GM19468 (cell line): ENCODE data around the gene MCTP1.
"Not testable (repeated sequence)": the region's sequence is repeated elsewhere in the genome, so short reads cannot be mapped to it uniquely, and the experiment has no call there.

Experiments used
- ATAC-seq: cut with Tn5 transposase; IDR thresholded peaks from one replicate; pipeline ENCODE4 v1.9.1; 2021; ENCODE audit warnings: mild to moderate bottlenecking, moderate library complexity, moderate number of reproducible peaks; ENCODE audit not compliant: unreplicated experiment; ENCODE audit errors: extremely low read depth

MCTP1 gene

DNA sequence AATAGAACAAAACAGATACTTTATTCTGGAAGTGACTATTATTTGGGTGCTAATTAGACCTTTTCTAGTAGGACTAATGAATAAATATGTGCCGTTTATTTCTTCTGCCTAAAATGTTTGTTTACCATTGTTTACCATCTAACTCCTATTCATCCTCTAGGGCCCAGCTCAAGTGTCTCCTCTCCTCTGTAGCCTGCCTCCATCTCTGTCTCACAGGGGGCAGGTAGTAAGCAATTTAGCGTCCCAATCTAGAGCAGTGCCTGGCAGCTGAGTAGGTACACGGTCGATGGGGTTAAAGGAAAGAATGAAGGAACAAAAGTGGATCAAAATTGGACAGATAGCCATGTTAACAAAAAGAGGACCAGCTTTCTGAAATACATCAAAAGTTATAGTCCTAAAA lies 435.6 kb downstream of the MCTP1 start:
- no peak for ATAC-seq

DNA sequence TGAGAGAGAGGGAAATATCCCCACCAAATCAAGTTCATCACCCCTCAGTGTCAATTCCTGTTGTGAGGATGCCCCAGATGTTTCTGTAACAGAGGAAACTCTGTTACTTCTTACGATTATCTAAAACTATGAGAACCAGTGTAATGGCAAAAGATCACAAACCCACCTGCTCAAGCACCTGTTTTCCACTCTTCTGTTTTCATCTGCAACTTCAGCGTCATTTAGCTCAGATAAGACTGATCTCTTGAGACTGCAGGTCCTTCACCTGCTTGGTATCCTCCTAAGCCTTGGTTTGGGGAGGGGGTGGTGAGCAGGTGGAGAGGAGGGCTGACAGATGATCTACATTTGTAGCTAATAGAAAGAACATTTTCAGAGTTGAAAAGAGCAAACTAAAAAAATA lies 437.2 kb downstream of the MCTP1 start:
- no peak for ATAC-seq

DNA sequence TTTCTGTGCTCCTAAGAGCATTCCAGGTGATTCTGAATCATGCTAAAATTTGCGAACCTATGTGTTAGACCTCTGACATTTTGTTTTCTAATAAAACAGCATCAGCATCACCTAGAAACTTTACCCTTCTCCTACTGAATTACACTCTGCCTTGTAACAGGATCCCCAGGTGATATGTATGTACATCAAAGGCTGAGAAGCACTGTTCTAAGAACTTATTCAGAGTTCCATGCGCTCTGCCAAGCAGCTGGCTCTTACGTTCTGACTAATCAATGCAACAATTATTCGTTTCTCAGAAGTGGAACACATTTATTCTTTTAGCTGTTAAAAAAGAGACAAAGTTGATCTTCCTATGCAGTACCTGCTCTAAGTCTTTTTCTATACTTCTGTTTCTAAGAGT lies 437.9 kb downstream of the MCTP1 start:
- ATAC-seq, result no peak

DNA sequence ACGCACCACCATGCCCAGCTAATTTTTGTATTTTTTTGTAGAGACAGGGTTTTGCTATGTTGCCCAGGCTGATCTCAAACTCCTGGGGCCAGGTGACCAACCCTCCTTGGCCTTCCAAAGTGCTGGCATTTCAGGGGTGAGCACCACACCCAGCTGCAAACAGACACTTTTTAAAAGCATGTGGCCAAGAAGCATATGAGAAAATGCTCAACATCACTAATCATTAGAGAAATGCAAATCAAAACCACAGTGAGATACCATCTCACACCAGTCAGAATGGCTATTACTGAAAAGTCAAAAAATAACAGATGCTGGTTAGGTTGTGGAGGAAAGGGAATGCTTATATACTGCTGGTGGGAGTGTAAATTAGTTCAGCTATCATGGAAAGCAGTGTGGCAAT lies 439.2 kb downstream of the MCTP1 start:
- peak; percentile 34 for ATAC-seq

DNA sequence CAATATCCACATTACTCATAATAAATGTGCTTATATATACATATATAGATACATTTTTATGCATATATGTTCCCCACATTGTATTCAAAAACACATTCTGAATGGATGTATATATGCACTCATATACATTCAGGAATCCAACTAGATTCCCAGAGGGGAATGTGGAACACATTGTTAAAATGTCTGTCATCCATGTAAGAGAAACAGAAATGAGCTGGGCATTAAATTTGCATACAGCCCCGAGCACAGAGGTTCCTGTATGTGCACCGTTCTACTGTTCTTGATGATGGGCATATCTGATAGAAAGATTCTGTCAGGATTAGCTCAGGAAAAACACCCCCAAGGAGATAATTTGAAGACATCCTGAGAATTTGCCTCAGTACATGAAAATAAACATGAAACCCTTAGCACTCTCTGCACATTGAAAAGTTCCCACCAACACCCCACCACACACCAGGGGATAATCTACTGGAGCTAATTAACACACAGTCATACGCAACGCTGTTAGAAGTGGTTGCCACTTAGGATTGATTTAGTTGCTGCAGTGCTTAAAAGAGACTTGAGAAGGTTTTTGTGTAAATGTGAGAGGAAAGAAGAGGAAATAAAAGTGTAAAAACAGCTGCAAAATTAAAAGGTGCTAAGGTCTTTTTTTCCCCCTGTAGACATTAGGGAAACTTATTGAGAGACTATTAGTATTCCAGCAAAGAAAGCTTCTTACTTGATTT lies 443.1 kb downstream of the MCTP1 start:
- ATAC-seq, result no peak

DNA sequence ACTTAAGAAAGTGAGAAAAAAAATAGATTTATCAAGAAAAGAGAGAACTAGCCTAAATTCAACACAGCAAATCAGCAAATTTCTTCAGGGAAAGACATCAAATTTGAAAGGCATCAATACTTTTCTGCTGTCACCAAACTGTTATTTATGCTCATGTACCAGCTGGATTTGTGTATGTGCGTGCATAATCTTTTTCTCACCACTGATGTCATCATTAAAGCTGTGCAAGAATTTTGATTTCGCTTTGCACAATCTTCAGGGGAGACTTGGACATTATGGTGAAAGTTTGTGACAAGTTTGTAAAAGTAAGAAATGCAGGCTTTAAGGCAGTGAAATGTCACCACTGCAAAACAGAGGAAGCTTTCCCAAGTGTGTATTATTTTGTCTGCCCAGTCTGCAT lies 451.0 kb downstream of the MCTP1 start:
- no peak for ATAC-seq

DNA sequence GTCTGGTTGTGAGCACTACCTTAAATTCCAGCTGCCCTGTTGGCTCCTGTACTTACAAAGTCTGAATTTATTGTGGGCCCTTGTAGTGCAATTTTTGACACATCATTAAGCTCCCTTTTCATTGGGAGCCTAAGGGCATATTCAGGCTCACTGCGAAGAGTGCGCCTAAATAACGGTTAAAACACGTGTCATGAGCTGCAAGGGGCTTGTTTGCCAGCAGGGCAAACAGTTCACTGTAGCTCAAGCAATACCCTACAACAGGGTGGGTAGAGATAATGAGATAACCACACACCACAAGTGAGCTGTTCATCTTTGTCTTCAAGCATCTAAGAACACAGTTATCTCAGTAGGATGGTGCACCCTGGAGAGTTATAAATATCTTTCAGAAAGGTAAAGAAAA lies 452.2 kb downstream of the MCTP1 start:
- ATAC-seq, result no peak

DNA sequence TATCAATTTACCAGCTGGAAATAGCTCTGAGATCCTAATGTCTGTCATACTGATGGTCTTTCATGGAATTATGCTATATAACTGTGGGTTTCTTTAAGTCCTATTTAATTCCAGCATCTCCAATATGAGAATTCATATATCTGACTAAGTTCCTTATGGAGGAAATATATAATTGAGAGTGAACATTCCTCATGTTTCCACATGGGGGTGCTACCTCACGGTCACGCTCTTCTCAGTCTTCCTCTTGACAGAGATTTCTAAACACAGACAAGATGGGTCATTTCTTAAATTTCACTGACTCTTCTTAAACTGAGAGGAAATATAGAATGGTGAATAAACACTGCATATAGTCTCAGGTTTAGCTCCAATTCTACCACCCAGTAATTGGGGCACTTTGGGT lies 454.4 kb downstream of the MCTP1 start:
- ATAC-seq, result no peak

DNA sequence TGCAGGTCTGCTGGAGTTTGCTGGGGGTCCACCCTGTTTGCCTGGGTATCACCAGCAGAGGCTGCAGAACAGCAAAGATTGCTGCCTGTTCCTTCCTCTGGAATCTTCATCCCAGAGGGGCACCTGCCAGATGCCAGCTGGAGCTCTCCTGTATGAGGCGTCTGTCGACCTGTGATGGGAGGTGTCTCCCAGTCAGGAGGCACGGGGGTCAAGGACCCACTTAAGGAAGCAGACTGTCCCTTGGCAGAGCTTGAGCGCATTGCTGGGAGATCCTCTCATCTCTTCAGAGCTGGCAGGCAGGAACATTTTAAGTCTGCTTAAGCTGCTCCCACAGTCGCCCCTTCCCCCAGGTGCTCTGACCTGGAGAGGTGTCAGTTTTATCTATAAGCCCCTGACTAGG lies 456.7 kb downstream of the MCTP1 start:
- ATAC-seq, result not testable (repeated sequence)

DNA sequence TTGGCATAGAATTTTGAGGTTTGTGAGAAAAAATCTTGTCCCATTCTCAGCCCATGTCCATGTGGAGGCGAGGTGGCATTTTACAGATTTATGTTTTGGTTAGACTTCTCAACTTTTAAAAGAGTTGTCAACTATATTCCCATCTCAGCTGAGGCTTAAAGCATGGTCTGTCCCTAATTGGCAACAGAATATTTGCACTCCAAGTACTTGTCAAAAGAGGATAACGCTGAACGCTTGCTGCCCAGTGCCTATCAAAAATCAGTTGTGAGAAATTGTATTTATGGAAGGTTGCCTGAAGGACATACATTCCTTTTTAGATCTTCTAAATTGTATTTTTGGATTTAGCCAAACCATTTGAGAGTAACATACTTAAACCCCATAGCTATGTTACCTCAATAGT lies 464.4 kb downstream of the MCTP1 start:
- no peak for ATAC-seq

DNA sequence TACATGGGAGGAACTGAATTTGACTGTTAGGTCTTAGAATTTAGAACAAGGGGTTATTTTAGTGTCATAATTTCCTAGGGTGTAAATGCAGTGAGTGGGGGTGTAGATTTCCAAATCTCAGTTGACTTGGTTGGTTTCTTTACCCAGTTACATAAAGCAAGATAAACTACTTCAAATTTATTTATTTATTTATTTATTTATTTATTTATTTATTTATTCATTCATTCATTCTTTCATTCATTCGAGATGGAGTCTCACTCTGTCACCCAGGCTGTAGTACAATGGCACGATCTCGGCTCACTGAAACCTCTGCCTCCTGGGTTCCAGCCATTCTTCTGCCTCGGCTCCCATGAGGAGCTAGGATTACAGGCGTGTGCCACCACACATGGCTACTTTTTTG lies 466.0 kb downstream of the MCTP1 start:
- no peak for ATAC-seq

DNA sequence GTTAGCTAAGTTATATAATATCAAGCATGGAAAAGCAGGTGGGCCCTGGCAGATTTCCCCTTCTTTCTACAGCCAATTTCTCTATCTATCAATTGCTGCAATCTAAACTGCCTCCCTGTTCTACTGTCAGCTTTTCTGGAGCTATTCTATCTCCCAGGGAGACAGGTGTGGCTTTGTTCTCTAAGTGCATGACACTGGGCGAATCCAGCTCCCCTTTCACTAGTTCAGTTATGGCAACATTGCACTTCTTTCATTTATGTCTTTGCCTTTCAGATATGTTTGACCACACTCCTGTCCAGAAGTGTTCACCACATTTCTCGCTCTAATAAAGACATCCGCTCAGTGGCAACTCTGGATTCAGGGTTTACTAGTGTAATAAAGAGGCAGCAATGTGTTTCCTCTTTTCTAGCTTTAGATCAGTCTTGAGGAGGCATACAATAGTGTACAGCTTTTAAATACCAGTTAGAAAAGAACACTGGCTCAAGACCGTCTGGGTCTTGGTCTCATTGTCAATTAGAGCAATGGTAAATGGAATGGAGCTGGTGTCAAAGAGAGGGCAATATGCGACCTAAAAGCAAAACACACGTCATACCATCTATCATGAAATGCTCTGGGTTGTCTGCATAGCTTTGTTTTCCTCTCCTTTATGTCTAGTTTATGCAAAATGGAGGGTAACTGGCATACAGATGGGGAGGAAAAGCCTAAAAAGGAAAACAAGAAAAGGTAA lies 469.4 kb downstream of the MCTP1 start:
- ATAC-seq, result no peak

DNA sequence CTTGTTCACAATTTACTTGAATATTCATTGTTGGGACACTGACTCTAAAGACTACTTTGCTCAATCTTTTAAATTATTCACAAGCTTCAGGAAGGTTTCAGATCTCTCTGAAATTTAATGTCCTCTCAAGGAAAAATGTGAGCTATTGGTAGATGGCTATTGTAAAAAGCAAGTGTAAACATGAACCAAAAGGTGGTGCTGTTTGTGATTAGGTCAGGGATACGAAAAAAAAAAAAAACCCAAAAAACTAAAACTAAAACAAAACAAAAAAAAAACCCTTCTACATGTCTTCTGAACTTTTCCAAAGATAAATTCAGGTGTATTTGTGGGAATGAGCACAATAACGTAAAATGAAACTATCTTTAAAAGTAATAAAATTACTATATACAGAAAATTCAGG lies 472.7 kb downstream of the MCTP1 start:
- no peak for ATAC-seq

DNA sequence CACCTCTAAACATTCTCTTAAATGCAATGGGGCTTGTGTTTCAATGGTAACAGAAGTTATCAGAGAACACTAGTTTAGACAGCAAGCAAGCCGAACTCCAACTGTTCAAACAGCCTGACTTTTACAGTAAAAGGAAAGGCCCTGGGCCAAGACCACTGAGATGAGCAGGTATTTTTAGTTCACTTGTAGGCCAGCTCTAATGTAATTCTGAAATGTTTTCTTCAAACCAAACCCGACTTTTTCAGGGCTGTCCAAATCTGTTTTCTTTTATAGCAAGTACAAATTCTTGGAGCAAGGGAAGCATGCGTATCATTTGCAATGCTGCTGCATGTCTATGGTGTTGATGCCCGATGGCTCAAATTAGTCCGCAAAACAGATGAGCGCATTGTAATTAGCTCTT lies 473.6 kb downstream of the MCTP1 start:
- no peak for ATAC-seq

DNA sequence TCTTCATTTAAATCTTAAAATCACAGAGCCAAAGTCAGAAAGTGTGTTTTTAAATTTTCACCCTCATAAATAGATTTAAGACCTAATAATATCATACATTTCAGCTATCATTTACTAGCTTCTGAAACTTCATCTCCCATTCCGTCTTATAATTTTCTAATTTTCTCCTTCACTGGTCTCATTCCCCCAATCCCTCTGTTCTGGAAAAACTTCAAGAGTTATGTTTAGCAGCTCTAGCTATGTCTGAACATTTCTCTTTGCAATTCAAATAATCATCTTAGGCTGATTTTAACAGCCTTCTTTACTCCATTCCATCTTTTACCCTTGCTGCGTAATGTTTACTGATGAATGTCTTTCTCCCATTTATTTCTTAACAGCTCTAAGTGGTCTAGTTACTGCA lies 474.0 kb downstream of the MCTP1 start:
- ATAC-seq, result no peak

DNA sequence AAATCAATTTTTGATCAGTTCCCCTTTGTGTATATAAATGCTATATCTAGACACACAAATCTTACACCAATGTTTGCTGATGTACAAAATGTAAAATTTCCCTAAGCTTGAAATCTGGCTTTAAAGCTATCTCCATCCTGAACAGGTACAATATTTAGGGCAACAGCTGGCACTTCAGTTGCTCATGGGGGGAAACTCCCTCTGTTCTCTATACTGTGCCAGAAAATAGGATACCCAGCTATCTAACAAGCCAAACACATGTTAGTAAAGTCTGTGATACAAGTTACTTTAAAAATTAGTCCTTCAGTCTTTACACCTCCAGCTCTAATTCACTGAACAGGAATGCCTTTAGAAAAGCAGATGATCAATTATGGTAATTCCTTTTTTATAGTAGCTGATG lies 474.6 kb downstream of the MCTP1 start:
- ATAC-seq, result no peak

DNA sequence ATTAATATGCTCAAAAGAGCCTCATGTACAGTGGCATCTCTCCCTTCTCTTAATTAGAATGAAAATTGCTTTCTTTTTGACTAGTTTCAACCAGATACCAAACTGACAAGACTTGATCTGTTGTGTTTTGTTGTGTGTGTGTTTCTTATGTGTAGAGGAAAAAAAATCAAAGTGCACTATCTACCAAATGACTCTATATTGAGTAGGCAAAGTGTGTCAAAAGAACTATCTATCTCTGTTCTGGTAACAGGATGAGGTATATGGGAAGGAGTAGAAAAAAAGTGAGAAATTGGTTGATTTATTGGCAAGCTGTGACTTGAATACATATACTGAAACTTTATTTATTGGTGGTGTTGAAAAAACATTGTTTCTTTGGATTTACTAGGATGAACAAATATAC lies 476.4 kb downstream of the MCTP1 start:
- no peak for ATAC-seq

DNA sequence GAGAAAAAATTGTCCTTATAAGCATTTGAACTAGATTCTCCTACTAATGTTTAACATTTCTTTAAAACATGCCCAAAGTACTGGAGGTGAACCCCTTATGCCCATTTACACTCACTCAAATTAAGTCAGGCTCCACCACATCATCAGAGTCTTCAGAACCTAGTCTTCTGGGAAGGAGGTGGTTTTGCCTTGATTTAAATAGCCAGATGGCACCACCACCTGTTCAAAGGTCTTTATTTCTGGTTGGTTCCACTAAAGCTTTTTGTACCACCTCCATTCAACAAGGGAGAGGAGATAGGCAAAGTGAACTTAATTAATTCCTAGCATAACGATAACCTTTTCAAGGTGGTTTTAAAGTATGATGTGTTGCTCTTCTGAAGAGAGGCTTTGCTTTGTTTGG lies 476.9 kb downstream of the MCTP1 start:
- no peak for ATAC-seq

DNA sequence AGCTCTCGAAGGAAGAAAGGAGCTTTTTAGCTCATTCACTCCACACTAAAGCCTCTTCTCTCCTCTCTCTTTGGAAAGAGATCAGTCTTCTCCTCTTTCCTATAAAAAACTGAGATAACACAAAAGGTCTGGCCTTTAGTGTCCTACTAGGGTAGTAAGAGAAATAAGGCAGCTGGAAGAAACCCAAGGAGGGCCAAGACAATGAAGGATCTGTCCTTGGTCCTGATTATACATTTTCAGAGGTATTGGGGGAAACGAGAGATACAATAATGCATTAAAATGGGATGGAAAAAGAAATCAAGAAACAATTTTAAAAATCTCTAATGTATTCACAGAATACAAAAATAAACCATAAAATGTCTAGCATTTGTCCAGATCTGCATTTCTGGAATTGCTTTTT lies 482.4 kb downstream of the MCTP1 start:
- ATAC-seq, result no peak

DNA sequence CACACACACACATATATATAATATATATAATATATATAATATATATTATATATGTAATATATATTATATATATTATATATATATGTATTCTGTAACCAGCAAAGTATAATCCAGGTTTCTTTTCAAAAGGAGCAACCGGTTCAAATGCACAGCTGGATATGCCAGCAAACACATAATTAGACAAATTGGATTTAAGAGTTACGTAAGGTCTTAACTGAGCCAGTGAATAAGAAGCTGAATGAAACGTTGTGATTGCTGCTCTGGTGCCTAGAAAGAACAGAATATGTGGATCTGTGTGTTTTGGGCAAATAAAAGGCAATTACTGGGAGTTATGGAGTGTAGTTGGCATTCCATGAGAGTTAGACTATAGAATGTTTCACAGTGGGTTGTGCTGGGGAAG lies 488.3 kb downstream of the MCTP1 start:
- no peak for ATAC-seq

DNA sequence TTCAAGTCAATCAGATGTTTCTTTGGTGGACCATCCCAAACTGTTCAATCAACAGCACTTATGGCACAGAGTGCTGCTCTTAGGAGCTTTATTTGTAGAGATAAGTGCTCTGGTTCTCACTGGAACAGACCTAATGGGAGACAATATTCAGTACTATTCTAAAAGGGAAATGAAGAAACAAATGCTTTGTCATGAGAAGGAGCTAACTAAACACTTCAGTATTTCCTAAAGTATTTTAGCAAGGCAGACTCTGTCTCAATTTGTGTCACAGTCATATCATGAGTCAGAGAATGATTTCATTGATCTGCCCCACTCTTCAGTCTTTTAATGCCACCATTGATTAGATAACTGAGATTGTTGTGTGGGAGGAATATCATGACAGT lies 491.1 kb downstream of the MCTP1 start:
- peak; percentile 4 for ATAC-seq
